ENCODE data around the gene CCDC171.

GRCh38 chr9:16013366-16013765 lies 460.5 kb downstream of the CCDC171 start:
- TF ChIP-seq CTCF (IDR thresholded peaks at IDR 0.05), result no peak
- no peak for TF ChIP-seq POLR2A (IDR thresholded peaks at IDR 0.05)

Data from right lobe of liver (tissue), 4 donors.